Measurements from ENCODE around the gene SPEG.

The SPEG gene

GRCh38 chr2:219426068-219426443, 8.6 kb upstream of the SPEG start:
- H3K4me3 ChIP-seq (ENCODE audit: low read depth, low read length) = no peak overlapping the region
- TF ChIP-seq CTCF (IDR thresholded peaks at IDR 0.05; ENCODE audit: borderline replicate concordance, insufficient read depth, low read depth, low read length) = no peak

- H3K4me3 ChIP-seq (ENCODE audit: low read depth, low read length) = no peak overlapping the region
- no peak for TF ChIP-seq CTCF (IDR thresholded peaks at IDR 0.05; ENCODE audit: borderline replicate concordance, insufficient read depth, low read depth, low read length)
These were observed 8.0 kb upstream of the SPEG start for GRCh38 chr2:219426534-219427136.

- no peak overlapping the region for H3K4me3 ChIP-seq (ENCODE audit: low read depth, low read length)
- no peak for TF ChIP-seq CTCF (IDR thresholded peaks at IDR 0.05; ENCODE audit: borderline replicate concordance, insufficient read depth, low read depth, low read length)
These were observed 6.2 kb upstream of the SPEG start for GRCh38 chr2:219428469-219428868.

- TF ChIP-seq CTCF (IDR thresholded peaks at IDR 0.05; ENCODE audit: borderline replicate concordance, insufficient read depth, low read depth, low read length) = no peak
- no peak overlapping the region for H3K4me3 ChIP-seq (ENCODE audit: low read depth, low read length)
These were observed 4.6 kb upstream of the SPEG start for GRCh38 chr2:219429958-219430606.

GRCh38 chr2:219430633-219431615, 3.7 kb upstream of the SPEG start:
- no peak overlapping the region for H3K4me3 ChIP-seq (ENCODE audit: low read depth, low read length)
- peak; percentile 26; the same call in 1 of the 2 replicates for TF ChIP-seq CTCF (IDR thresholded peaks at IDR 0.05; ENCODE audit: borderline replicate concordance, insufficient read depth, low read depth, low read length)

DNA sequence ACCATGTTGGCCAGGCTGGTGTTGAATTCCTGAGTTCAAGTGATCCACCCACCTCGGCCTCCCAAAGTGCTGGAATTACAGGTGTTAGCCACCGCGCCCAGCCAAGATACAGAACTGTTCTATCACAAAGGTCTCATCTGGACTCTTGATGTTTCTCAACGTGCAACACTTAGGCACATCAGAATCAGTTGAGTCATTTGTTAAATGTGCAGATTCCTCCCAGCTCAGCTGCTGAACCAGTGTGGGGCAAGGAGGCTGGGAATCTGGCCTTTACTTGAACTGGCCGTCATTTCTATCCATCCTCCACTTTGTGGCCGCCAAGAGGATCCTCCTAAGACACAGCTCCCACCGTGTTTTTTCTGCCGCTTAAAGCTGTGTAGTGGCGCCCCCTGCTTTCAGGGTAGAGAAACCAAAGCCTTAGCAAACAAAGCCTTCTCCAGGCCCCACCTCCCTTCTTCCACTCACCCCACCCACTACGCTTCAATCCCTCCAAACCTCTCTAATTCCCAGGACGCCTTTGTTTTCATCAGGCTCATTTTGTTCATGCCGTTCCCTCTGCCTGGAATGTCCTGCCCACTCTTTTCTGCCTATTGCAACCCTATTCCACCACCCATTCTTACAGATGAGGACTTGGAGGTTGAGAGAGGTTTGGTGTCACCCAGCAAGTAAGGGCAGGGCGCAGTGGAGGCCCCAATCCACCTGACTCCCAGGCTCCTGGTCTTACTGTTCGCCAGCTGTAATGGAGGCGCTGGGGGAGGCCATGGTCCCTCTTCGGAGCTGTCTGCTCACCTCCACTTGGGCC, 776 bp upstream of the SPEG start:
- no peak overlapping the region for H3K4me3 ChIP-seq (ENCODE audit: low read depth, low read length)
- peak; percentile 34; the same call in 1 of the 2 replicates for TF ChIP-seq CTCF (IDR thresholded peaks at IDR 0.05; ENCODE audit: borderline replicate concordance, insufficient read depth, low read depth, low read length)
